Thyroid gland (tissue), 4 donors: ENCODE measurements around the gene PPIL1.

Experiments used
- POLR2A ChIP-seq, 2 donors: fragments of 450-650 bp; IDR thresholded peaks; one replicate each; pipeline ENCODE4 v1.6.1; 2017; ENCODE audit warnings: antibody characterized with exemption in 2 of 2, mild to moderate bottlenecking in 2 of 2, moderate library complexity in 1 of 2
- TF ChIP-seq, protein P1 (sequence below), 6 experiments: fragments of 200-600 bp in 3 of 6; fragments of 450-650 bp in 3 of 6; sonication (generic) in 3 of 6; IDR thresholded peaks; one replicate each; pipeline ENCODE4 v1.5.1; 2016 to 2019; ENCODE audit warnings: antibody characterized with exemption in 6 of 6, mild to moderate bottlenecking in 2 of 6, inconsistent platforms in 1 of 6, moderate library complexity in 1 of 6

DNA sequence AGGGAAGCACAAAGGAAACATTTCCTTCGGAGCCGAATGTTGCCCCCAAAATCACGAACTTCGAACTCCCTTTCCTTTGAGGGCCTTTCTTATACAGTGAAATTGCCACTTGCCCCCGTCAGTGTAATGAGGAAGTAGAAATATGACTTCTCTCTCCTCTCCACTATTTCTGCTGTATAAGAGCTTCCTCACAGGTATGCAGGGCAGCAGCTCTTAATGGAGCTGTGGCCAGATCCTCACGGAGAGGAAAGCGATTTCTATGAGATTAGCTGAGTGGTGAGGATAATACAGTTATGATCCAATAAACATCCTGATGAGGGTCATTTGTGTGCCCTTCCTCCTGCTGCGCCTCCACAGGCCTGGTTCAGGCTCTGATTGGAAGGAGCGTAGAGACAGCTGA is 24.6 kb downstream of the PPIL1 start:
- TF ChIP-seq, protein P1, sequence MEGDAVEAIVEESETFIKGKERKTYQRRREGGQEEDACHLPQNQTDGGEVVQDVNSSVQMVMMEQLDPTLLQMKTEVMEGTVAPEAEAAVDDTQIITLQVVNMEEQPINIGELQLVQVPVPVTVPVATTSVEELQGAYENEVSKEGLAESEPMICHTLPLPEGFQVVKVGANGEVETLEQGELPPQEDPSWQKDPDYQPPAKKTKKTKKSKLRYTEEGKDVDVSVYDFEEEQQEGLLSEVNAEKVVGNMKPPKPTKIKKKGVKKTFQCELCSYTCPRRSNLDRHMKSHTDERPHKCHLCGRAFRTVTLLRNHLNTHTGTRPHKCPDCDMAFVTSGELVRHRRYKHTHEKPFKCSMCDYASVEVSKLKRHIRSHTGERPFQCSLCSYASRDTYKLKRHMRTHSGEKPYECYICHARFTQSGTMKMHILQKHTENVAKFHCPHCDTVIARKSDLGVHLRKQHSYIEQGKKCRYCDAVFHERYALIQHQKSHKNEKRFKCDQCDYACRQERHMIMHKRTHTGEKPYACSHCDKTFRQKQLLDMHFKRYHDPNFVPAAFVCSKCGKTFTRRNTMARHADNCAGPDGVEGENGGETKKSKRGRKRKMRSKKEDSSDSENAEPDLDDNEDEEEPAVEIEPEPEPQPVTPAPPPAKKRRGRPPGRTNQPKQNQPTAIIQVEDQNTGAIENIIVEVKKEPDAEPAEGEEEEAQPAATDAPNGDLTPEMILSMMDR (IDR thresholded peaks at IDR 0.05) = no peak
- no peak for TF ChIP-seq POLR2A (IDR thresholded peaks at IDR 0.05)
